Measurements from ENCODE around the gene AVPR1B.

The AVPR1B gene

GRCh38 chr1:206074839-206075238 lies 42.3 kb downstream of the AVPR1B start:
- no peak overlapping the region for H2BK15ac ChIP-seq (replicated peaks; ENCODE audit: low read depth)
- no peak overlapping the region for H3K9ac ChIP-seq (ENCODE audit: low read length)
- H3K4ac ChIP-seq (ENCODE audit: low read depth, low read length), result no peak overlapping the region
- H2BK120ac ChIP-seq (ENCODE audit: low read depth, low read length), result no peak overlapping the region
- H3K56ac ChIP-seq (ENCODE audit: low read length), result no peak overlapping the region
- no peak overlapping the region for H3K4me2 ChIP-seq (ENCODE audit: low read length)
- H3K4me1 ChIP-seq (ENCODE audit: control insufficient read depth, low read depth, low read length), result peaks cover 3% of the 10 kb centered on the region
- H4K8ac ChIP-seq (ENCODE audit: low read depth, low read length), result no peak overlapping the region
- no peak overlapping the region for H3K18ac ChIP-seq (ENCODE audit: low read length)
- H2BK5ac ChIP-seq (ENCODE audit: low read length), result no peak overlapping the region
- no CpG with 5 or more reads among the region's 3 CpGs for WGBS (ENCODE audit: extremely low coverage, insufficient coverage, low lambda C conversion rate)
- H3K23ac ChIP-seq (ENCODE audit: low read length), result no peak overlapping the region
- H3K4me3 ChIP-seq (ENCODE audit: low read length), result no peak overlapping the region
- H4K5ac ChIP-seq (ENCODE audit: low read length), result no peak overlapping the region
- no peaks in the 10 kb centered on the region for H3K27me3 ChIP-seq (ENCODE audit: insufficient read depth, low read length, poor library complexity)
- H3K27ac ChIP-seq (ENCODE audit: low read depth, low read length), result no peak overlapping the region
- DNase-seq, result no peak
- H2AK5ac ChIP-seq (ENCODE audit: low read length), result no peak overlapping the region
- H3K79me2 ChIP-seq (ENCODE audit: control insufficient read depth, insufficient read depth, low read length), result no peaks in the 10 kb centered on the region
- H3K79me1 ChIP-seq (ENCODE audit: low read length), result no peaks in the 10 kb centered on the region
- no peaks in the 10 kb centered on the region for H3K36me3 ChIP-seq (ENCODE audit: control insufficient read depth, insufficient read depth, low read length)

- DNase-seq, result no peak
- Histone ChIP-seq H3K4me2 (ENCODE audit: low read length) (no peak overlapping the region), H4K8ac (ENCODE audit: low read depth, low read length) (no peak overlapping the region), H3K79me2 (ENCODE audit: control insufficient read depth, insufficient read depth, low read length) (no peaks in the 10 kb centered on the region), H2BK5ac (ENCODE audit: low read length) (no peak overlapping the region), H3K27ac (ENCODE audit: low read depth, low read length) (no peak overlapping the region), H3K36me3 (ENCODE audit: control insufficient read depth, insufficient read depth, low read length) (no peaks in the 10 kb centered on the region), H3K9ac (ENCODE audit: low read length) (no peak overlapping the region), H3K79me1 (ENCODE audit: low read length) (no peaks in the 10 kb centered on the region), H3K27me3 (ENCODE audit: insufficient read depth, low read length, poor library complexity) (no peaks in the 10 kb centered on the region), H3K18ac (ENCODE audit: low read length) (no peak overlapping the region), H3K23ac (ENCODE audit: low read length) (no peak overlapping the region), H3K4ac (ENCODE audit: low read depth, low read length) (no peak overlapping the region), H3K4me1 (ENCODE audit: control insufficient read depth, low read depth, low read length) (peaks cover 2% of the 10 kb centered on the region), H2BK15ac (replicated peaks; ENCODE audit: low read depth) (no peak overlapping the region), H2AK5ac (ENCODE audit: low read length) (no peak overlapping the region), H3K56ac (ENCODE audit: low read length) (no peak overlapping the region), H2BK120ac (ENCODE audit: low read depth, low read length) (no peak overlapping the region), H3K4me3 (ENCODE audit: low read length) (no peak overlapping the region), H4K5ac (ENCODE audit: low read length) (no peak overlapping the region)
- WGBS (ENCODE audit: extremely low coverage, insufficient coverage, low lambda C conversion rate), result no CpG with 5 or more reads among the region's 9 CpGs
Observed at GRCh38 chr1:206070627-206071304, 46.4 kb downstream of the AVPR1B start.

DNA sequence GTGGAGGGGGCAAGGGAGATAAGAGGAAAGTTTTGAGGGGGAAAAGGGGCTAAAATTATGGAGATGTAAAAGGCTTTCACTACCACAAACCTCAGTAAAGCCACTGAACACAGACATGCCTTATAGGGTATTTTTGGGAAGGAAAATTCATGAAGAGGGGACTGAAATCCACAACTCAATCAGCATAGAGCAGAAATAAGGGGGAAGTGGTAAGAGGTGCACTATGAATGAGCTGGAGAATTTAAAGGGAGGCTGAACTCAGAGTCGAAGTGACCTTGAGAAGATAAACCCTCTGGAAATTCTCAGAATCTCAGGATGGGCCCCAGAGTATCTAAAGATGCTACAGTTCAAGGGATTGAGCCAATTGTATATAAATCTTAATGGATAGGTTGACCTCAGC lies 48.9 kb downstream of the AVPR1B start:
- H2BK120ac ChIP-seq (ENCODE audit: low read depth, low read length), result no peak overlapping the region
- H3K18ac ChIP-seq (ENCODE audit: low read length), result no peak overlapping the region
- DNase-seq, result no peak
- H3K27me3 ChIP-seq (ENCODE audit: insufficient read depth, low read length, poor library complexity), result no peaks in the 10 kb centered on the region
- no CpG with 5 or more reads among the region's 1 CpG for WGBS (ENCODE audit: extremely low coverage, insufficient coverage, low lambda C conversion rate)
- no peak overlapping the region for H3K9ac ChIP-seq (ENCODE audit: low read length)
- H3K4me3 ChIP-seq (ENCODE audit: low read length), result no peak overlapping the region
- H3K79me2 ChIP-seq (ENCODE audit: control insufficient read depth, insufficient read depth, low read length), result no peaks in the 10 kb centered on the region
- H2BK5ac ChIP-seq (ENCODE audit: low read length), result no peak overlapping the region
- no peaks in the 10 kb centered on the region for H3K36me3 ChIP-seq (ENCODE audit: control insufficient read depth, insufficient read depth, low read length)
- H3K56ac ChIP-seq (ENCODE audit: low read length), result no peak overlapping the region
- H3K4ac ChIP-seq (ENCODE audit: low read depth, low read length), result no peak overlapping the region
- no peak overlapping the region for H4K5ac ChIP-seq (ENCODE audit: low read length)
- H2BK15ac ChIP-seq (replicated peaks; ENCODE audit: low read depth), result no peak overlapping the region
- no peak overlapping the region for H3K23ac ChIP-seq (ENCODE audit: low read length)
- no peak overlapping the region for H3K27ac ChIP-seq (ENCODE audit: low read depth, low read length)
- no peak overlapping the region for H3K4me2 ChIP-seq (ENCODE audit: low read length)
- H4K8ac ChIP-seq (ENCODE audit: low read depth, low read length), result no peak overlapping the region
- H3K79me1 ChIP-seq (ENCODE audit: low read length), result no peaks in the 10 kb centered on the region
- H2AK5ac ChIP-seq (ENCODE audit: low read length), result no peak overlapping the region
- no peaks in the 10 kb centered on the region for H3K4me1 ChIP-seq (ENCODE audit: control insufficient read depth, low read depth, low read length)

DNA sequence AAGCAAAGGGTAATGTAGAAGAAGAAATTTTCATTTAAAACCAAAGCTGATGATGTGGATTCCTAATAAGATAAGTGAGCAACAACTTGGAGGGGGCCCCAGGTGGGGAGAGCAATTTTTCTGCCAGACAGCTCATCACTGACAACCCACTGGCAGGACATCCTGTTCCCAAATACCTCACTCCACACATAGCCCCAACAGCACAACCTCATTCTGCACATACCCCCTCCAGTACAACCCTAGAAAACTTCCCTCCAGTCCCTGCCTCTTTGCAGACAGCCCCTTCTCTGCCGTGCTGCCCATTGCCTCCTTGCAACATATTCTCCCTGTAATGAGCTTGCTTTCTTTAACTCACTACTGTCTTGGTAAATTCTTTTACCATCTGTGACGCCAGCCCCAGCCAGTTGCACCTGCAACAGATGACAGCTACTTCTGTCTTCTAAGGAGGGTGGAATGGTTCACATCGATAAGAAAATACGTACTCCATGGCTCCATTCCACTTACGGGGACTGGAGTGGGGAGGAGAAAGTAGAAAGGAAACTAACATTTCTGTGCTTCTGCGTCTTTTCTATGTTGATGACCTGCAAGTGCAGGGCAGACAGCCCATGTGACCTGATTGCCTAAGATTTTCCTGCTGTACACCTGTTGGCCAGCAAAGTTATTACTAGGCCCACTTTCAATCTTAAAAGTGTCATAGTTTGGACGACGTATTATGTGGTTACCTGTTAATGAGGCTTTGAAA lies 49.5 kb downstream of the AVPR1B start:
- Histone ChIP-seq H3K79me2 (ENCODE audit: control insufficient read depth, insufficient read depth, low read length) (no peaks in the 10 kb centered on the region), H3K79me1 (ENCODE audit: low read length) (no peaks in the 10 kb centered on the region), H3K4me1 (ENCODE audit: control insufficient read depth, low read depth, low read length) (no peaks in the 10 kb centered on the region), H2AK5ac (ENCODE audit: low read length) (no peak overlapping the region), H3K27me3 (ENCODE audit: insufficient read depth, low read length, poor library complexity) (no peaks in the 10 kb centered on the region), H3K4me2 (ENCODE audit: low read length) (no peak overlapping the region), H3K4ac (ENCODE audit: low read depth, low read length) (no peak overlapping the region), H3K9ac (ENCODE audit: low read length) (no peak overlapping the region), H3K18ac (ENCODE audit: low read length) (no peak overlapping the region), H4K8ac (ENCODE audit: low read depth, low read length) (no peak overlapping the region), H4K5ac (ENCODE audit: low read length) (no peak overlapping the region), H3K23ac (ENCODE audit: low read length) (no peak overlapping the region), H2BK15ac (replicated peaks; ENCODE audit: low read depth) (no peak overlapping the region), H3K4me3 (ENCODE audit: low read length) (no peak overlapping the region), H3K27ac (ENCODE audit: low read depth, low read length) (no peak overlapping the region), H3K56ac (ENCODE audit: low read length) (no peak overlapping the region), H2BK120ac (ENCODE audit: low read depth, low read length) (no peak overlapping the region), H2BK5ac (ENCODE audit: low read length) (no peak overlapping the region), H3K36me3 (ENCODE audit: control insufficient read depth, insufficient read depth, low read length) (no peaks in the 10 kb centered on the region)
- no peak for DNase-seq
- WGBS (ENCODE audit: extremely low coverage, insufficient coverage, low lambda C conversion rate), result no CpG with 5 or more reads among the region's 8 CpGs

- H4K5ac ChIP-seq (ENCODE audit: low read length), result no peak overlapping the region
- H3K18ac ChIP-seq (ENCODE audit: low read length), result no peak overlapping the region
- no peak overlapping the region for H3K4me3 ChIP-seq (ENCODE audit: low read length)
- no peak overlapping the region for H3K4me2 ChIP-seq (ENCODE audit: low read length)
- H3K23ac ChIP-seq (ENCODE audit: low read length), result no peak overlapping the region
- H3K27me3 ChIP-seq (ENCODE audit: insufficient read depth, low read length, poor library complexity), result no peaks in the 10 kb centered on the region
- no peak overlapping the region for H2BK120ac ChIP-seq (ENCODE audit: low read depth, low read length)
- no peak overlapping the region for H2BK5ac ChIP-seq (ENCODE audit: low read length)
- no peaks in the 10 kb centered on the region for H3K4me1 ChIP-seq (ENCODE audit: control insufficient read depth, low read depth, low read length)
- no peaks in the 10 kb centered on the region for H3K79me1 ChIP-seq (ENCODE audit: low read length)
- no peaks in the 10 kb centered on the region for H3K79me2 ChIP-seq (ENCODE audit: control insufficient read depth, insufficient read depth, low read length)
- H3K4ac ChIP-seq (ENCODE audit: low read depth, low read length), result no peak overlapping the region
- no peak overlapping the region for H2BK15ac ChIP-seq (replicated peaks; ENCODE audit: low read depth)
- no peak overlapping the region for H4K8ac ChIP-seq (ENCODE audit: low read depth, low read length)
- H3K56ac ChIP-seq (ENCODE audit: low read length), result no peak overlapping the region
- DNase-seq, result no peak
- H2AK5ac ChIP-seq (ENCODE audit: low read length), result no peak overlapping the region
- no CpG with 5 or more reads among the region's 6 CpGs for WGBS (ENCODE audit: extremely low coverage, insufficient coverage, low lambda C conversion rate)
- H3K27ac ChIP-seq (ENCODE audit: low read depth, low read length), result no peak overlapping the region
- no peak overlapping the region for H3K9ac ChIP-seq (ENCODE audit: low read length)
- H3K36me3 ChIP-seq (ENCODE audit: control insufficient read depth, insufficient read depth, low read length), result no peaks in the 10 kb centered on the region
Observed at GRCh38 chr1:206066479-206067171, 50.6 kb downstream of the AVPR1B start.
